HepG2 (cell line): Measurements from ENCODE around the gene SCN9A. TPM values are rescaled to one million over a fixed set of nuclear protein-coding genes. Genes with fewer than 3 reads are reported as not detected.

Experiments
- CREB1 ChIP-seq, 2 experiments: fragments of 450-650 bp in 1 of 2; IDR thresholded peaks; 2 replicates each; pipeline ENCODE4 v1.6.1; 2016 to 2017; ENCODE audit warnings: control low read depth in 1 of 2, mild to moderate bottlenecking in 1 of 2, missing compliant biosample characterization in 1 of 2, missing genetic modification characterization in 1 of 2
- FOSL1 ChIP-seq: sonication (generic); formaldehyde crosslinking; IDR thresholded peaks from 2 replicates; pipeline ENCODE4 v1.9.0; 2021; ENCODE audit warnings: missing genetic modification reagents, borderline replicate concordance
- GFI1 ChIP-seq: sonication (generic); formaldehyde crosslinking; IDR thresholded peaks from 2 replicates; pipeline ENCODE4 v1.5.0; 2020; ENCODE audit warnings: missing genetic modification reagents, mild to moderate bottlenecking, borderline replicate concordance
- THAP11 ChIP-seq: IDR thresholded peaks from 2 replicates; pipeline ENCODE4 v1.6.1; 2016; ENCODE audit warnings: missing biosample characterization, missing genetic modification reagents
- ZNF225 ChIP-seq: sonication (generic); formaldehyde crosslinking; IDR thresholded peaks from 2 replicates; pipeline ENCODE4 v1.4.0; 2020; ENCODE audit warnings: mild to moderate bottlenecking, missing genetic modification reagents
- ZNF264 ChIP-seq: sonication (generic); formaldehyde crosslinking; IDR thresholded peaks from 2 replicates; pipeline ENCODE4 v1.4.0; 2020; ENCODE audit warnings: missing genetic modification reagents
- ZNF546 ChIP-seq: sonication (generic); formaldehyde crosslinking; conservative IDR thresholded peaks from 2 replicates; pipeline ENCODE4 v1.8.1; 2023; ENCODE audit warnings: mild to moderate bottlenecking, missing genetic modification reagents
- ZNF768 ChIP-seq: sonication (generic); formaldehyde crosslinking; IDR thresholded peaks from 2 replicates; pipeline ENCODE4 v1.4.0; 2020; ENCODE audit warnings: missing genetic modification reagents
- ZNF773 ChIP-seq: sonication (generic); formaldehyde crosslinking; IDR thresholded peaks from 2 replicates; pipeline ENCODE4 v1.4.0; 2020; ENCODE audit warnings: missing genetic modification reagents, borderline replicate concordance
- polyA plus RNA-seq, 8 experiments: library from polyadenylated mRNA; depleted of rRNA in 3 of 8; stranded (reverse) in 7 of 8; unstranded in 1 of 8; fragments of >200 nt; fragmentation: Illumina TruSeq in 4 of 8; extraction: Trizol in 4 of 8; gene quantifications; 2 replicates each; pipeline versions ENCODE4 v1.2.1 to v1.2.3, GENCODE V29; 2011 to 2016; ENCODE audit warnings: low read depth in 4 of 8, missing spikeins in 1 of 8, mixed read lengths in 1 of 8; ENCODE audit not compliant: insufficient read depth in 1 of 8
- total RNA-seq, 5 experiments: library from RNA; depleted of rRNA; stranded (reverse); fragments of >200 nt; fragmentation: Illumina TruSeq; extraction: Trizol; gene quantifications; 2 replicates each; pipeline ENCODE4 v1.2.3, GENCODE V29; 2016; ENCODE audit warnings: low read depth in 1 of 5
- TF ChIP-seq, protein P1 (sequence below): sonication (generic); formaldehyde crosslinking; IDR thresholded peaks from 2 replicates; pipeline ENCODE4 v1.8.0; 2023; ENCODE audit warnings: mild to moderate bottlenecking, missing genetic modification reagents
- TF ChIP-seq, protein P2 (sequence below): sonication (generic); formaldehyde crosslinking; IDR thresholded peaks from 2 replicates; pipeline ENCODE4 v1.8.0; 2022; ENCODE audit warnings: mild to moderate bottlenecking, missing genetic modification reagents, borderline replicate concordance
- TF ChIP-seq, protein P3 (sequence below): sonication (generic); formaldehyde crosslinking; IDR thresholded peaks from 2 replicates; pipeline ENCODE4 v1.8.0; 2022; ENCODE audit warnings: mild to moderate bottlenecking, missing genetic modification reagents; ENCODE audit not compliant: insufficient replicate concordance
- TF ChIP-seq, protein P4 (sequence below): sonication (generic); formaldehyde crosslinking; IDR thresholded peaks from 2 replicates; pipeline ENCODE4 v1.5.0; 2020; ENCODE audit warnings: mild to moderate bottlenecking, missing genetic modification reagents
- TF ChIP-seq, protein P5 (sequence below): sonication (generic); formaldehyde crosslinking; IDR thresholded peaks from 2 replicates; pipeline ENCODE4 v1.4.0; 2020; ENCODE audit warnings: mild to moderate bottlenecking, missing genetic modification reagents
- TF ChIP-seq, protein P6 (sequence below): sonication (generic); formaldehyde crosslinking; IDR thresholded peaks from 2 replicates; pipeline ENCODE4 v1.4.0; 2020; ENCODE audit warnings: missing genetic modification reagents

SCN9A gene
- total and polyA plus RNA-seq, 2 of the 13 experiments (the other 11 are each of a cell fraction or from before 2014, with no cell fraction given) = 15.3 to 24.3 TPM

DNA sequence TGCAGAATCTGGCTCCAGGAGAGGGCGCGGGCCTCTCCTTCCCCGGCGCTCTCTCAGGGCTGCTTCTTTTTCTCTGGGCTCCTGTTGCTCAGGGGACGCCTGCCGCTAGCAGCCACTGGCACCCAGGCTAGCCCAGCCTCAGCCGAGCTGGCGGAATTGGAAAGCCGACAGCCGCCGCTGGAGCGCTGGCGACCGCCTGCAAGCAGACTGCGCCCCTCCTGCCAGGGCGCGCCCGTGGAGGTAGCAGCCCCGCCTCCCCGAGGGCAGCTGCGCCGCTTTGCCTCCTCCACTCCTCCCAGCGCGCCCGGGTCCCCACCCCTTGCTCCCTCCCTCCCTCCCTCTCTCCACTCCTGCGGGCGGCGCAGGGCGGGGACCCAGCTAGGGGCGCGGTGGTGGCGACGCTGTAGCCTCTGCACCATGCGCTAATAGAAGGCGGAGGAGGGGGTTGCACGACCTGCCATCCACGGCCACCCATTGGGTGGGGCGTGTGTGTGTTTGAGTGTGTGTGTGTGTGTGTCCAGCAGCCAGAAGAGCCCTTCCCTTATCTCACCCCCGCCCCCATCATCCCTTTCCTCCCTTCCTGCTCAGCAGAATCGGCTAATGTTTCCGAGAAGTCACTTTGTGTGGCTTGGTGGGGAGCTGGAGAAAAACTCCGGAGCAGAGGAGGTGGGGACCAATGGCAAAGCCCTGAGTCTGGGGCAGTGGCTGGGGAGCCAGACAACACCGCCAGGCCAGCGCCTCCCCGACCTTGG lies at the start of gene SCN9A (continued):
- TF ChIP-seq, protein P1, sequence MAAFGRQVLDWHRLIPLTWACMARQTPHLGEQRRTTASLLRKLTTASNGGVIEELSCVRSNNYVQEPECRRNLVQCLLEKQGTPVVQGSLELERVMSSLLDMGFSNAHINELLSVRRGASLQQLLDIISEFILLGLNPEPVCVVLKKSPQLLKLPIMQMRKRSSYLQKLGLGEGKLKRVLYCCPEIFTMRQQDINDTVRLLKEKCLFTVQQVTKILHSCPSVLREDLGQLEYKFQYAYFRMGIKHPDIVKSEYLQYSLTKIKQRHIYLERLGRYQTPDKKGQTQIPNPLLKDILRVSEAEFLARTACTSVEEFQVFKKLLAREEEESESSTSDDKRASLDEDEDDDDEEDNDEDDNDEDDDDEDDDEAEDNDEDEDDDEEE (CRISPR knock-in tag) = no peak; the same call in 1 of the 2 replicates
- TF ChIP-seq FOSL1 (CRISPR knock-in tag) = no peak
- TF ChIP-seq ZNF773 (CRISPR knock-in tag) = peak; percentile 60; the same call in 1 of the 2 replicates
- TF ChIP-seq, protein P2, sequence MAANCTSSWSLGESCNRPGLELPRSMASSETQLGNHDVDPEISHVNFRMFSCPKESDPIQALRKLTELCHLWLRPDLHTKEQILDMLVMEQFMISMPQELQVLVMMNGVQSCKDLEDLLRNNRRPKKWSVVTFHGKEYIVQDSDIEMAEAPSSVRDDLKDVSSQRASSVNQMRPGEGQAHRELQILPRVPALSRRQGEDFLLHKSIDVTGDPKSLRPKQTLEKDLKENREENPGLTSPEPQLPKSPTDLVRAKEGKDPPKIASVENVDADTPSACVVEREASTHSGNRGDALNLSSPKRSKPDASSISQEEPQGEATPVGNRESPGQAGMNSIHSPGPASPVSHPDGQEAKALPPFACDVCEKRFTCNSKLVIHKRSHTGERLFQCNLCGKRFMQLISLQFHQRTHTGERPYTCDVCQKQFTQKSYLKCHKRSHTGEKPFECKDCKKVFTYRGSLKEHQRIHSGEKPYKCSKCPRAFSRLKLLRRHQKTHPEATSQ (CRISPR knock-in tag) = peak; percentile 95
- TF ChIP-seq, protein P3, sequence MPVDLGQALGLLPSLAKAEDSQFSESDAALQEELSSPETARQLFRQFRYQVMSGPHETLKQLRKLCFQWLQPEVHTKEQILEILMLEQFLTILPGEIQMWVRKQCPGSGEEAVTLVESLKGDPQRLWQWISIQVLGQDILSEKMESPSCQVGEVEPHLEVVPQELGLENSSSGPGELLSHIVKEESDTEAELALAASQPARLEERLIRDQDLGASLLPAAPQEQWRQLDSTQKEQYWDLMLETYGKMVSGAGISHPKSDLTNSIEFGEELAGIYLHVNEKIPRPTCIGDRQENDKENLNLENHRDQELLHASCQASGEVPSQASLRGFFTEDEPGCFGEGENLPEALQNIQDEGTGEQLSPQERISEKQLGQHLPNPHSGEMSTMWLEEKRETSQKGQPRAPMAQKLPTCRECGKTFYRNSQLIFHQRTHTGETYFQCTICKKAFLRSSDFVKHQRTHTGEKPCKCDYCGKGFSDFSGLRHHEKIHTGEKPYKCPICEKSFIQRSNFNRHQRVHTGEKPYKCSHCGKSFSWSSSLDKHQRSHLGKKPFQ (CRISPR knock-in tag) = no peak
- TF ChIP-seq, protein P4, sequence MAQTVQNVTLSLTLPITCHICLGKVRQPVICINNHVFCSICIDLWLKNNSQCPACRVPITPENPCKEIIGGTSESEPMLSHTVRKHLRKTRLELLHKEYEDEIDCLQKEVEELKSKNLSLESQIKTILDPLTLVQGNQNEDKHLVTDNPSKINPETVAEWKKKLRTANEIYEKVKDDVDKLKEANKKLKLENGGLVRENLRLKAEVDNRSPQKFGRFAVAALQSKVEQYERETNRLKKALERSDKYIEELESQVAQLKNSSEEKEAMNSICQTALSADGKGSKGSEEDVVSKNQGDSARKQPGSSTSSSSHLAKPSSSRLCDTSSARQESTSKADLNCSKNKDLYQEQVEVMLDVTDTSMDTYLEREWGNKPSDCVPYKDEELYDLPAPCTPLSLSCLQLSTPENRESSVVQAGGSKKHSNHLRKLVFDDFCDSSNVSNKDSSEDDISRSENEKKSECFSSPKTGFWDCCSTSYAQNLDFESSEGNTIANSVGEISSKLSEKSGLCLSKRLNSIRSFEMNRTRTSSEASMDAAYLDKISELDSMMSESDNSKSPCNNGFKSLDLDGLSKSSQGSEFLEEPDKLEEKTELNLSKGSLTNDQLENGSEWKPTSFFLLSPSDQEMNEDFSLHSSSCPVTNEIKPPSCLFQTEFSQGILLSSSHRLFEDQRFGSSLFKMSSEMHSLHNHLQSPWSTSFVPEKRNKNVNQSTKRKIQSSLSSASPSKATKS (CRISPR knock-in tag) = 0 out of 2 replicates have a peak, but pooled peaks have one; percentile 51
- TF ChIP-seq, protein P5, sequence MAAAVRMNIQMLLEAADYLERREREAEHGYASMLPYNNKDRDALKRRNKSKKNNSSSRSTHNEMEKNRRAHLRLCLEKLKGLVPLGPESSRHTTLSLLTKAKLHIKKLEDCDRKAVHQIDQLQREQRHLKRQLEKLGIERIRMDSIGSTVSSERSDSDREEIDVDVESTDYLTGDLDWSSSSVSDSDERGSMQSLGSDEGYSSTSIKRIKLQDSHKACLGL = peak; percentile 54; the same call in 1 of the 2 replicates
- peak; percentile 83 for TF ChIP-seq ZNF546 (CRISPR knock-in tag)
- TF ChIP-seq, protein P6, sequence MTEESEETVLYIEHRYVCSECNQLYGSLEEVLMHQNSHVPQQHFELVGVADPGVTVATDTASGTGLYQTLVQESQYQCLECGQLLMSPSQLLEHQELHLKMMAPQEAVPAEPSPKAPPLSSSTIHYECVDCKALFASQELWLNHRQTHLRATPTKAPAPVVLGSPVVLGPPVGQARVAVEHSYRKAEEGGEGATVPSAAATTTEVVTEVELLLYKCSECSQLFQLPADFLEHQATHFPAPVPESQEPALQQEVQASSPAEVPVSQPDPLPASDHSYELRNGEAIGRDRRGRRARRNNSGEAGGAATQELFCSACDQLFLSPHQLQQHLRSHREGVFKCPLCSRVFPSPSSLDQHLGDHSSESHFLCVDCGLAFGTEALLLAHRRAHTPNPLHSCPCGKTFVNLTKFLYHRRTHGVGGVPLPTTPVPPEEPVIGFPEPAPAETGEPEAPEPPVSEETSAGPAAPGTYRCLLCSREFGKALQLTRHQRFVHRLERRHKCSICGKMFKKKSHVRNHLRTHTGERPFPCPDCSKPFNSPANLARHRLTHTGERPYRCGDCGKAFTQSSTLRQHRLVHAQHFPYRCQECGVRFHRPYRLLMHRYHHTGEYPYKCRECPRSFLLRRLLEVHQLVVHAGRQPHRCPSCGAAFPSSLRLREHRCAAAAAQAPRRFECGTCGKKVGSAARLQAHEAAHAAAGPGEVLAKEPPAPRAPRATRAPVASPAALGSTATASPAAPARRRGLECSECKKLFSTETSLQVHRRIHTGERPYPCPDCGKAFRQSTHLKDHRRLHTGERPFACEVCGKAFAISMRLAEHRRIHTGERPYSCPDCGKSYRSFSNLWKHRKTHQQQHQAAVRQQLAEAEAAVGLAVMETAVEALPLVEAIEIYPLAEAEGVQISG (CRISPR knock-in tag) = peak; percentile 88
- TF ChIP-seq GFI1 (CRISPR knock-in tag) = peak; percentile 82; the same call in 1 of the 2 replicates
- TF ChIP-seq ZNF768 (CRISPR knock-in tag) = peak; percentile 76; the same call in 1 of the 2 replicates
- peak; percentile 86; the same call in 1 of the 2 replicates for TF ChIP-seq ZNF225 (CRISPR knock-in tag)
- TF ChIP-seq ZNF264 (CRISPR knock-in tag) = peak; percentile 81; the same call in 1 of the 2 replicates
- TF ChIP-seq CREB1 (IDR thresholded peaks at IDR 0.05) = no peak
- no peak for TF ChIP-seq CREB1 (CRISPR knock-in tag; IDR thresholded peaks at IDR 0.05)
- peak; percentile 57; the same call in 1 of the 2 replicates for TF ChIP-seq THAP11 (CRISPR knock-in tag)
